Measurements from ENCODE around the gene OPCML. TPM values are rescaled to one million over a fixed set of nuclear protein-coding genes. Genes with fewer than 3 reads are reported as not detected.

Gene OPCML
- total RNA-seq, 1 experiment from 2014 or later, result not detected

DNA sequence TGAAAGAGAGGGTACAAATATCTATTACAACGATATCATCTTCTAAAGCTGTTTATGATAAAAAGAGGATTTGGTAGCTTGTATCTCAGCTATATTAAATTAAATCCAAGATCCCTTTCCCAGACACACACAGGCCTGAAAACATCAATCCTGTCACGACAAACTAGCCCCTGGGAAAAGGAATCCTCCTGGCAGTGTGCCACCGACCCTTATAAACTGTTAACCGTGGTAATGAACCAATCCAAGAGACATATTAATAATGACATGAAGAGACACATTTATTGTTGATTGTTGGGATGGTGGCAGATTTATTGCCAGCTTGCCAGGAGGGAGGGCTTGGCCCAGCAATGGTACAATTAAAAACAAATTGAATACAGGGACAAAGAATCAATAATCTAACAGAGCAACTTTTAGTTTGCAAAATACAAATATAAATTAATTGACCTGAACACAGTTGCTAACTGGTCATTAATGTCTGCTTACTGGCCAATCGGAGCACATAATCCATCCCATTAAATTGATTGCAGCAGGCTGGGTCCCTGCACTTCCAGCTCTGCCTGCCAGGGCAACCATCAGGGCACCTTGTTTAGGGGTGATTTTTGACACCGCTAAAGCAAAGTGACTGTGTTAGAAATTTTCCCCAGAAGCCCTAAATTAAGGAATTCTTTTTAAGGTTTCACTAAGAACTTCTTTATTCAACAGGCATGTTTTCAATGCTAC lies 887.6 kb downstream of the OPCML start:
- intact Hi-C loops (cut with micrococcal nuclease), result no loop called here
- no peaks in the 10 kb centered on the region for H3F3A ChIP-seq (ENCODE audit: low read length, unreplicated experiment)
- no peak for ATAC-seq
- ChIA-PET POLR2A (ENCODE audit: unreplicated experiment) (no interaction called here), CTCF (no interaction called here)
- no peaks in the 10 kb centered on the region for H3K79me2 ChIP-seq (ENCODE audit: low read length)
- no peak overlapping the region for H3K4me3 ChIP-seq (ENCODE audit: low read length)
- H2AFZ ChIP-seq (ENCODE audit: low read length), result no peak overlapping the region
- H3K4me2 ChIP-seq (ENCODE audit: low read length), result no peak overlapping the region
- H3K9me2 ChIP-seq (replicated peaks; ENCODE audit: low read length), result no peaks in the 10 kb centered on the region
- no peaks in the 10 kb centered on the region for H3K27me3 ChIP-seq (ENCODE audit: low read length)
- H4K20me1 ChIP-seq (ENCODE audit: low read length), result no peaks in the 10 kb centered on the region
- TF ChIP-seq EZH2 (IDR thresholded peaks at IDR 0.05; ENCODE audit: low read length, unreplicated experiment) (no peak), EZH2phosphoT487 (IDR thresholded peaks at IDR 0.05; ENCODE audit: borderline replicate concordance, low read length) (no peak)
- TF ChIP-seq, protein P1, sequence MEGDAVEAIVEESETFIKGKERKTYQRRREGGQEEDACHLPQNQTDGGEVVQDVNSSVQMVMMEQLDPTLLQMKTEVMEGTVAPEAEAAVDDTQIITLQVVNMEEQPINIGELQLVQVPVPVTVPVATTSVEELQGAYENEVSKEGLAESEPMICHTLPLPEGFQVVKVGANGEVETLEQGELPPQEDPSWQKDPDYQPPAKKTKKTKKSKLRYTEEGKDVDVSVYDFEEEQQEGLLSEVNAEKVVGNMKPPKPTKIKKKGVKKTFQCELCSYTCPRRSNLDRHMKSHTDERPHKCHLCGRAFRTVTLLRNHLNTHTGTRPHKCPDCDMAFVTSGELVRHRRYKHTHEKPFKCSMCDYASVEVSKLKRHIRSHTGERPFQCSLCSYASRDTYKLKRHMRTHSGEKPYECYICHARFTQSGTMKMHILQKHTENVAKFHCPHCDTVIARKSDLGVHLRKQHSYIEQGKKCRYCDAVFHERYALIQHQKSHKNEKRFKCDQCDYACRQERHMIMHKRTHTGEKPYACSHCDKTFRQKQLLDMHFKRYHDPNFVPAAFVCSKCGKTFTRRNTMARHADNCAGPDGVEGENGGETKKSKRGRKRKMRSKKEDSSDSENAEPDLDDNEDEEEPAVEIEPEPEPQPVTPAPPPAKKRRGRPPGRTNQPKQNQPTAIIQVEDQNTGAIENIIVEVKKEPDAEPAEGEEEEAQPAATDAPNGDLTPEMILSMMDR (conservative IDR thresholded peaks at IDR 0.05; ENCODE audit: low read depth, low read length), result no peak
- no peak overlapping the region for H3K27ac ChIP-seq (ENCODE audit: low read length)
- BruUV-seq (replicated peaks), result no TSS peak
- DNase-seq, result no peak
- peaks cover 25% of the 10 kb centered on the region for H3K9me3 ChIP-seq (ENCODE audit: low read length)
- no peak overlapping the region for H3K9ac ChIP-seq (ENCODE audit: low read length)
- H3K36me3 ChIP-seq (ENCODE audit: low read depth, low read length), result no peaks in the 10 kb centered on the region
- H3K4me1 ChIP-seq (ENCODE audit: insufficient read depth, low read length), result no peaks in the 10 kb centered on the region

DNA sequence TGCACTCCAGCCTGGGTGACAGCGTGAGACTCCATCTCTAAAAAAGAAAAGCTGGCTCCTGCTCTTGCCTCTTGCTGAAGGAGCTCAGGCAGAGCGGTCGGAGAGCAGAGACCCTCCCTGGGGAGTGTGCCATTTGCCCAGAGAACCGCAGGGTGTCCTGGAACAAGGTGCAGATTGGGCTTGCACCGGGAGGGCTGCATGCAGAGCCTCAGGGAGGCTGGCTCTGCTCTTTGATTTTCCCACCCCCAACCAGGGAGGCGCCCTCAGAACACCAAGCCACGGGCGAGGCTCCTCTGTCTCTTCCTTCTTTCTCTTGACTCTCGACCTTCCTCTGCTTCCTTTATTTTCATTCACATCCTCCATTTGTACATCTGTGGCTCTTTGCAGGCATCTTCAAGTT lies 889.1 kb downstream of the OPCML start:
- Histone ChIP-seq H4K20me1 (ENCODE audit: low read length) (no peaks in the 10 kb centered on the region), H3K36me3 (ENCODE audit: low read depth, low read length) (no peaks in the 10 kb centered on the region), H3K9me2 (replicated peaks; ENCODE audit: low read length) (no peaks in the 10 kb centered on the region), H3K27me3 (ENCODE audit: low read length) (no peaks in the 10 kb centered on the region), H3K27ac (ENCODE audit: low read length) (no peak overlapping the region), H3K4me1 (ENCODE audit: insufficient read depth, low read length) (no peaks in the 10 kb centered on the region), H3K9ac (ENCODE audit: low read length) (no peak overlapping the region), H3K4me2 (ENCODE audit: low read length) (no peak overlapping the region), H3F3A (ENCODE audit: low read length, unreplicated experiment) (no peaks in the 10 kb centered on the region), H3K79me2 (ENCODE audit: low read length) (no peaks in the 10 kb centered on the region), H2AFZ (ENCODE audit: low read length) (no peak overlapping the region), H3K9me3 (ENCODE audit: low read length) (peaks cover 25% of the 10 kb centered on the region), H3K4me3 (ENCODE audit: low read length) (no peak overlapping the region)
- TF ChIP-seq EZH2 (IDR thresholded peaks at IDR 0.05; ENCODE audit: low read length, unreplicated experiment), result no peak
- TF ChIP-seq, protein P1 (conservative IDR thresholded peaks at IDR 0.05; ENCODE audit: low read depth, low read length), result no peak
- TF ChIP-seq EZH2phosphoT487 (IDR thresholded peaks at IDR 0.05; ENCODE audit: borderline replicate concordance, low read length), result no peak
- no TSS peak for BruUV-seq (replicated peaks)
- ATAC-seq, result no peak
- intact Hi-C loops (cut with micrococcal nuclease), result no loop called here
- ChIA-PET POLR2A (ENCODE audit: unreplicated experiment) (no interaction called here), CTCF (no interaction called here)
- no peak for DNase-seq

DNA sequence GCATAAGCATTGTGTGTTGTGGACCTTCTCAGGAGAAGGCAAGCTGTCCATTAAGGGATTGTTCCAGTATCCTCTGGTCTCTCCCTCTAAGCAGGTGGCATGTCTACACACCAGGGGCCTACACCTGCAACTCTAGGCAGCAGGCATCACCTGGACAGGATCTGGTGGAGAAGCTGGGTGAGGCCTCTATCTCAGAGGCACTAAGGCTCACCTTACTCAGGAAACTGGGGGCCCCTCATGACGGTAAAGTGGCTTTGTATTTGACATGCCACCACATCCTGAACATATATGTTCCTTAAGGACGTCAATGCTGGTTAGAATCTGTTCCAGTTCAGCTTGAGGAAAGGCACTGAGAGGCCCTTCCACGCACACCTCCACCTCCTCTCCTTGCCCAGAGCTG lies 891.3 kb downstream of the OPCML start:
- Histone ChIP-seq H3K4me1 (ENCODE audit: insufficient read depth, low read length) (no peaks in the 10 kb centered on the region), H3K9ac (ENCODE audit: low read length) (no peak overlapping the region), H4K20me1 (ENCODE audit: low read length) (no peaks in the 10 kb centered on the region), H3K36me3 (ENCODE audit: low read depth, low read length) (no peaks in the 10 kb centered on the region), H3K27ac (ENCODE audit: low read length) (no peak overlapping the region), H3K9me2 (replicated peaks; ENCODE audit: low read length) (no peaks in the 10 kb centered on the region), H3K4me3 (ENCODE audit: low read length) (no peak overlapping the region), H3F3A (ENCODE audit: low read length, unreplicated experiment) (no peaks in the 10 kb centered on the region), H3K4me2 (ENCODE audit: low read length) (no peak overlapping the region), H3K9me3 (ENCODE audit: low read length) (peaks cover 21% of the 10 kb centered on the region), H3K79me2 (ENCODE audit: low read length) (no peaks in the 10 kb centered on the region), H3K27me3 (ENCODE audit: low read length) (no peaks in the 10 kb centered on the region), H2AFZ (ENCODE audit: low read length) (no peak overlapping the region)
- intact Hi-C loops (cut with micrococcal nuclease), result no loop called here
- ATAC-seq, result no peak
- TF ChIP-seq EZH2 (IDR thresholded peaks at IDR 0.05; ENCODE audit: low read length, unreplicated experiment) (no peak), EZH2phosphoT487 (IDR thresholded peaks at IDR 0.05; ENCODE audit: borderline replicate concordance, low read length) (no peak)
- TF ChIP-seq, protein P1 (conservative IDR thresholded peaks at IDR 0.05; ENCODE audit: low read depth, low read length), result no peak
- CTCF ChIA-PET, result no interaction called here
- no TSS peak for BruUV-seq (replicated peaks)
- no peak for DNase-seq
- POLR2A ChIA-PET (ENCODE audit: unreplicated experiment), result no interaction called here

All from PC-3 (cell line).